GM12878 (cell line): ENCODE data around the gene RAD51B. TPM values are rescaled to one million over a fixed set of nuclear protein-coding genes. Genes with fewer than 3 reads are reported as not detected.

ENCODE experiments used
- NFYB ChIP-seq: IDR thresholded peaks from 2 replicates; pipeline ENCODE4 v1.6.1; 2011; ENCODE audit warnings: low read depth, mild to moderate bottlenecking, low read length, improper control_type of control experiment, moderate library complexity; ENCODE audit not compliant: insufficient read depth
- NR2C1 ChIP-seq: fragments of 450-650 bp; IDR thresholded peaks from 2 replicates; pipeline ENCODE4 v1.6.1; 2017; ENCODE audit warnings: antibody characterized with exemption, mild to moderate bottlenecking, moderate library complexity
- POLR2A ChIP-seq: IDR thresholded peaks from 2 replicates; pipeline ENCODE4 v1.6.1; 2011; ENCODE audit warnings: low read depth, mild to moderate bottlenecking, low read length
- POLR2AphosphoS5 ChIP-seq: IDR thresholded peaks from 2 replicates; pipeline ENCODE4 v1.6.1; 2011; ENCODE audit warnings: mild to moderate bottlenecking, low read length, inconsistent platforms
- RAD51 ChIP-seq: fragments of 450-650 bp; IDR thresholded peaks from 2 replicates; pipeline ENCODE4 v1.6.1; 2016; ENCODE audit warnings: moderate library complexity, mild to moderate bottlenecking, inconsistent platforms
- RFX5 ChIP-seq: IDR thresholded peaks from 2 replicates; pipeline ENCODE4 v1.6.1; 2011; ENCODE audit warnings: low read depth, low read length, improper control_type of control experiment
- WRNIP1 ChIP-seq: IDR thresholded peaks from 2 replicates; pipeline ENCODE4 v1.6.1; 2011; ENCODE audit warnings: low read depth, low read length, improper control_type of control experiment, borderline replicate concordance
- ZBED1 ChIP-seq: IDR thresholded peaks from 2 replicates; pipeline ENCODE4 v1.6.1; 2016; ENCODE audit warnings: borderline replicate concordance
- ZBTB4 ChIP-seq: fragments of 450-650 bp; formaldehyde crosslinking; IDR thresholded peaks from 2 replicates; pipeline ENCODE4 v1.4.0; 2022; ENCODE audit warnings: mild to moderate bottlenecking, moderate library complexity
- ZNF217 ChIP-seq: fragments of 450-650 bp; IDR thresholded peaks from 2 replicates; pipeline ENCODE4 v1.6.1; 2017; ENCODE audit warnings: antibody characterized with exemption, mild to moderate bottlenecking
- ZZZ3 ChIP-seq: IDR thresholded peaks from 2 replicates; pipeline ENCODE4 v1.6.1; 2011; ENCODE audit warnings: low read depth; ENCODE audit not compliant: control insufficient read depth, insufficient read length
- polyA plus RNA-seq, 11 experiments: library from polyadenylated mRNA; depleted of rRNA in 4 of 11; unstranded in 6 of 11; stranded (reverse) in 5 of 11; fragments of >200 nt; fragmentation: Nextera tagmentation in 4 of 11; fragmentation: Illumina TruSeq in 1 of 11; extraction: Ambion mirVana in 4 of 11; extraction: Trizol in 1 of 11; gene quantifications; 1 replicate in 1 of 11; 2 replicates in 10 of 11; pipeline versions ENCODE4 v1.2.1 to v1.2.3, GENCODE V29; 2011 to 2016; ENCODE audit warnings: inconsistent platforms in 2 of 11, missing spikeins in 2 of 11, low read depth in 1 of 11
- total RNA-seq, 4 experiments: library from RNA; depleted of rRNA in 3 of 4; stranded (reverse); fragments of >200 nt in 3 of 4; fragmentation: Illumina TruSeq in 1 of 4; extraction: Trizol in 1 of 4; gene quantifications; 2 replicates each; pipeline versions ENCODE4 v1.2.1 to v1.2.3, GENCODE V29; 2013 to 2021
- TF ChIP-seq, protein P1 (sequence below): fragments of 450-650 bp; IDR thresholded peaks from 2 replicates; pipeline ENCODE4 v1.6.1; 2017; ENCODE audit warnings: mild to moderate bottlenecking, moderate library complexity
- TF ChIP-seq, protein P2 (sequence below): IDR thresholded peaks from 2 replicates; pipeline ENCODE4 v1.6.1; 2012; ENCODE audit warnings: low read length, inconsistent platforms
- TF ChIP-seq, protein P3 (sequence below): fragments of 450-650 bp; IDR thresholded peaks from 2 replicates; pipeline ENCODE4 v1.6.1; 2017; ENCODE audit warnings: mild to moderate bottlenecking, moderate library complexity

Gene RAD51B
- total and polyA plus RNA-seq, 10 of the 15 experiments (the other 5 are each of a cell fraction or from before 2014, with no cell fraction given) = 9.8 to 26.8 (median 21.3) TPM

DNA sequence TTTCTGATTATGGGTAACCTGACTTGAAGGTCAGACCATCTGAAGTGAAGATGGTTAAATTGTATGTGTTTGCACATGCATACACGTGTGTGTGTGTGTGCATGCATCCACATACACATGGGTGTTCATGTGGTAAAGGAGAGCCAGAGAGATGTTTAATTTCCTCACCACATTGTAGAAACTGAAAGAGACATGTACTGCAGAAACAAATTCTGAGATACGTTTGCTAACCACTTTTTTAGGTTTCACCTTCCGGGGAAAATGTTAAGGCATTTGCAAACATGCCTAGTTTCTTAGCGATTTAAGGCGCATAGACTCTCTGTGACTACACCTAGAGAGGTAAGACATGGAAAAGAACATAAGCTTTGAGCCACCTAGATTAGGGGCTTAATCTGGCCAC is 362.9 kb downstream of the RAD51B start (continued):
- TF ChIP-seq POLR2AphosphoS5 (no peak), POLR2A (no peak), ZZZ3 (no peak), NFYB (no peak), RAD51 (no peak), ZNF217 (peak; percentile 31; the same call in 1 of the 2 replicates), WRNIP1 (no peak), ZBTB4 (no peak), NR2C1 (no peak), ZBED1 (no peak), RFX5 (no peak)
- TF ChIP-seq, protein P1, sequence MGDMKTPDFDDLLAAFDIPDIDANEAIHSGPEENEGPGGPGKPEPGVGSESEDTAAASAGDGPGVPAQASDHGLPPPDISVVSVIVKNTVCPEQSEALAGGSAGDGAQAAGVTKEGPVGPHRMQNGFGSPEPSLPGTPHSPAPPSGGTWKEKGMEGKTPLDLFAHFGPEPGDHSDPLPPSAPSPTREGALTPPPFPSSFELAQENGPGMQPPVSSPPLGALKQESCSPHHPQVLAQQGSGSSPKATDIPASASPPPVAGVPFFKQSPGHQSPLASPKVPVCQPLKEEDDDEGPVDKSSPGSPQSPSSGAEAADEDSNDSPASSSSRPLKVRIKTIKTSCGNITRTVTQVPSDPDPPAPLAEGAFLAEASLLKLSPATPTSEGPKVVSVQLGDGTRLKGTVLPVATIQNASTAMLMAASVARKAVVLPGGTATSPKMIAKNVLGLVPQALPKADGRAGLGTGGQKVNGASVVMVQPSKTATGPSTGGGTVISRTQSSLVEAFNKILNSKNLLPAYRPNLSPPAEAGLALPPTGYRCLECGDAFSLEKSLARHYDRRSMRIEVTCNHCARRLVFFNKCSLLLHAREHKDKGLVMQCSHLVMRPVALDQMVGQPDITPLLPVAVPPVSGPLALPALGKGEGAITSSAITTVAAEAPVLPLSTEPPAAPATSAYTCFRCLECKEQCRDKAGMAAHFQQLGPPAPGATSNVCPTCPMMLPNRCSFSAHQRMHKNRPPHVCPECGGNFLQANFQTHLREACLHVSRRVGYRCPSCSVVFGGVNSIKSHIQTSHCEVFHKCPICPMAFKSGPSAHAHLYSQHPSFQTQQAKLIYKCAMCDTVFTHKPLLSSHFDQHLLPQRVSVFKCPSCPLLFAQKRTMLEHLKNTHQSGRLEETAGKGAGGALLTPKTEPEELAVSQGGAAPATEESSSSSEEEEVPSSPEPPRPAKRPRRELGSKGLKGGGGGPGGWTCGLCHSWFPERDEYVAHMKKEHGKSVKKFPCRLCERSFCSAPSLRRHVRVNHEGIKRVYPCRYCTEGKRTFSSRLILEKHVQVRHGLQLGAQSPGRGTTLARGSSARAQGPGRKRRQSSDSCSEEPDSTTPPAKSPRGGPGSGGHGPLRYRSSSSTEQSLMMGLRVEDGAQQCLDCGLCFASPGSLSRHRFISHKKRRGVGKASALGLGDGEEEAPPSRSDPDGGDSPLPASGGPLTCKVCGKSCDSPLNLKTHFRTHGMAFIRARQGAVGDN = 0 out of 2 replicates have a peak, but pooled peaks have one; percentile 26
- TF ChIP-seq, protein P2, sequence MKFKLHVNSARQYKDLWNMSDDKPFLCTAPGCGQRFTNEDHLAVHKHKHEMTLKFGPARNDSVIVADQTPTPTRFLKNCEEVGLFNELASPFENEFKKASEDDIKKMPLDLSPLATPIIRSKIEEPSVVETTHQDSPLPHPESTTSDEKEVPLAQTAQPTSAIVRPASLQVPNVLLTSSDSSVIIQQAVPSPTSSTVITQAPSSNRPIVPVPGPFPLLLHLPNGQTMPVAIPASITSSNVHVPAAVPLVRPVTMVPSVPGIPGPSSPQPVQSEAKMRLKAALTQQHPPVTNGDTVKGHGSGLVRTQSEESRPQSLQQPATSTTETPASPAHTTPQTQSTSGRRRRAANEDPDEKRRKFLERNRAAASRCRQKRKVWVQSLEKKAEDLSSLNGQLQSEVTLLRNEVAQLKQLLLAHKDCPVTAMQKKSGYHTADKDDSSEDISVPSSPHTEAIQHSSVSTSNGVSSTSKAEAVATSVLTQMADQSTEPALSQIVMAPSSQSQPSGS = peak; percentile 55; the same call in 1 of the 2 replicates
- TF ChIP-seq, protein P3, sequence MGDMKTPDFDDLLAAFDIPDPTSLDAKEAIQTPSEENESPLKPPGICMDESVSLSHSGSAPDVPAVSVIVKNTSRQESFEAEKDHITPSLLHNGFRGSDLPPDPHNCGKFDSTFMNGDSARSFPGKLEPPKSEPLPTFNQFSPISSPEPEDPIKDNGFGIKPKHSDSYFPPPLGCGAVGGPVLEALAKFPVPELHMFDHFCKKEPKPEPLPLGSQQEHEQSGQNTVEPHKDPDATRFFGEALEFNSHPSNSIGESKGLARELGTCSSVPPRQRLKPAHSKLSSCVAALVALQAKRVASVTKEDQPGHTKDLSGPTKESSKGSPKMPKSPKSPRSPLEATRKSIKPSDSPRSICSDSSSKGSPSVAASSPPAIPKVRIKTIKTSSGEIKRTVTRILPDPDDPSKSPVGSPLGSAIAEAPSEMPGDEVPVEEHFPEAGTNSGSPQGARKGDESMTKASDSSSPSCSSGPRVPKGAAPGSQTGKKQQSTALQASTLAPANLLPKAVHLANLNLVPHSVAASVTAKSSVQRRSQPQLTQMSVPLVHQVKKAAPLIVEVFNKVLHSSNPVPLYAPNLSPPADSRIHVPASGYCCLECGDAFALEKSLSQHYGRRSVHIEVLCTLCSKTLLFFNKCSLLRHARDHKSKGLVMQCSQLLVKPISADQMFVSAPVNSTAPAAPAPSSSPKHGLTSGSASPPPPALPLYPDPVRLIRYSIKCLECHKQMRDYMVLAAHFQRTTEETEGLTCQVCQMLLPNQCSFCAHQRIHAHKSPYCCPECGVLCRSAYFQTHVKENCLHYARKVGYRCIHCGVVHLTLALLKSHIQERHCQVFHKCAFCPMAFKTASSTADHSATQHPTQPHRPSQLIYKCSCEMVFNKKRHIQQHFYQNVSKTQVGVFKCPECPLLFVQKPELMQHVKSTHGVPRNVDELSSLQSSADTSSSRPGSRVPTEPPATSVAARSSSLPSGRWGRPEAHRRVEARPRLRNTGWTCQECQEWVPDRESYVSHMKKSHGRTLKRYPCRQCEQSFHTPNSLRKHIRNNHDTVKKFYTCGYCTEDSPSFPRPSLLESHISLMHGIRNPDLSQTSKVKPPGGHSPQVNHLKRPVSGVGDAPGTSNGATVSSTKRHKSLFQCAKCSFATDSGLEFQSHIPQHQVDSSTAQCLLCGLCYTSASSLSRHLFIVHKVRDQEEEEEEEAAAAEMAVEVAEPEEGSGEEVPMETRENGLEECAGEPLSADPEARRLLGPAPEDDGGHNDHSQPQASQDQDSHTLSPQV = peak; percentile 17; the same call in 1 of the 2 replicates
